ENCODE data around the gene ZNF787. TPM values are rescaled to one million over a fixed set of nuclear protein-coding genes. Genes with fewer than 3 reads are reported as not detected.

ZNF787 gene
- total RNA-seq, 4 donors from 2014 or later = 9.6 to 16.3 (median 14.3) TPM

DNA sequence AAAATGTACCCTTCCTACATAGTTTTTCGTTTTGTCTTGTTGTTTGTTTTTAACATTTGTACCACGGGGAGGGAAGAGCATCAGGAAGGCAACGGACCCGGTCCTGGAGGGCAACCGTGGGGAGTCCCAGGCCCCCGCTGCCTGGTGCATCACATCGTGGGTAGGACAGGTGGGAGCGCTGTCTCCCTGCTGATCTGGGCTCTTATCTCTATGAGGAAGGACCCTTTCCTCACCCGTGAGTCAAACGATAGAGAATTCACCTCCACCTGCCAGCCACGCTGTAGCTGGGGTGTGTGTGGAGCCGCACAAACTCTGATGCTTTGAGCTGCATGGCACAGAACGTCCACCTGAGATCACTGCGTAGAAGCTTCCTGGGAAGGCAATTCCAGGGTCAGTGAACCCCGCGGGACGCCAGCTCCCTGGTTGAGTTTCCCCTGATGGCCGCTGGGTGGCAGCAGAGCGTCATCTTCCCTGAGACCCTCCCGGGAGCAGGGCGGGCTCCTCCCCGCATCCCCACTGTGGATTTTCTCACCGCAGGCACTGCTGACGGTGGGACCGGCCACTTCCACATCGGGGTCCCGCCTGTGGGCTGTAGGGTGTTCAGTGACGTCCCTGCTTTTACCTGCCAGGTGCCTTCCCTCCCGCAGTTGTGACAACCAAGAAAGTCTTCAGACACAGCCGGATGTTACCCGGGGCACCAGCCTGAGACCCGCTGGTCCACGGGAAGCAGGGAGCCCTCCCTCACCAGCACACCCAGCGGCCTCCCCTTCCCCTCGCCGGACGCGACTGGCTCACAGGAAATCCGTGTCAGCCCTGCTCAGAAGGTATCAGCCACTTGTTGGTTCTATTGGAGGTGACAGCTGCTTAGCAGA lies 54.7 kb downstream of the ZNF787 start:
- Histone ChIP-seq H3K4me1 (peaks cover 7% of the 10 kb centered on the region), H3K36me3 (no peaks in the 10 kb centered on the region), H3K4me3 (no peak overlapping the region), H3K9me3 (no peaks in the 10 kb centered on the region), H3K27me3 (peaks cover 16% of the 10 kb centered on the region), H3K27ac (no peak overlapping the region)
- WGBS = 9% methylated on average over 15 of the region's 39 CpGs
- no peak for DNase-seq (ENCODE audit: low spot score in 2 of 2)
- TF ChIP-seq POLR2AphosphoS5 (IDR thresholded peaks at IDR 0.05) (no peak), POLR2A (IDR thresholded peaks at IDR 0.05) (no peak)
- TF ChIP-seq, protein P1, sequence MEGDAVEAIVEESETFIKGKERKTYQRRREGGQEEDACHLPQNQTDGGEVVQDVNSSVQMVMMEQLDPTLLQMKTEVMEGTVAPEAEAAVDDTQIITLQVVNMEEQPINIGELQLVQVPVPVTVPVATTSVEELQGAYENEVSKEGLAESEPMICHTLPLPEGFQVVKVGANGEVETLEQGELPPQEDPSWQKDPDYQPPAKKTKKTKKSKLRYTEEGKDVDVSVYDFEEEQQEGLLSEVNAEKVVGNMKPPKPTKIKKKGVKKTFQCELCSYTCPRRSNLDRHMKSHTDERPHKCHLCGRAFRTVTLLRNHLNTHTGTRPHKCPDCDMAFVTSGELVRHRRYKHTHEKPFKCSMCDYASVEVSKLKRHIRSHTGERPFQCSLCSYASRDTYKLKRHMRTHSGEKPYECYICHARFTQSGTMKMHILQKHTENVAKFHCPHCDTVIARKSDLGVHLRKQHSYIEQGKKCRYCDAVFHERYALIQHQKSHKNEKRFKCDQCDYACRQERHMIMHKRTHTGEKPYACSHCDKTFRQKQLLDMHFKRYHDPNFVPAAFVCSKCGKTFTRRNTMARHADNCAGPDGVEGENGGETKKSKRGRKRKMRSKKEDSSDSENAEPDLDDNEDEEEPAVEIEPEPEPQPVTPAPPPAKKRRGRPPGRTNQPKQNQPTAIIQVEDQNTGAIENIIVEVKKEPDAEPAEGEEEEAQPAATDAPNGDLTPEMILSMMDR (IDR thresholded peaks at IDR 0.05) = peak; percentile 40 to 85

DNA sequence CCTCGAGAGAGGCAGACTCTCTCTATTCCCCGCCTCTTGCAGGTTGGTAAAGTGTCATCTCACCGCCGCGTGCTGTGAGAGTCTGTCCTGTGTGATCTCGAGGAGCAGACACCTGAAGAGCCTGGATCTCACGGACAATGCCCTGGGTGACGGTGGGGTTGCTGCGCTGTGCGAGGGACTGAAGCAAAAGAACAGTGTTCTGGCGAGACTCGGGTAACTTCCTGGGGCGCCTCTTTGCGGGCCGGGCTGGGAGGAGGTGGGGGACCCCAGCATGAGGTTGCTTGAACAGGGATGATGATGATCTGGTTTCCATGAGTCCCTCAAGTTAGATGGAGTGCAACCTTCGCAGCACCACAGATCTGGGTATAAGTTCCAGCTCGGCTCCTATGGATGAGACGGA lies 67.5 kb downstream of the ZNF787 start:
- no peak for TF ChIP-seq EP300 (IDR thresholded peaks at IDR 0.05)
- no peak for TF ChIP-seq POLR2AphosphoS5 (IDR thresholded peaks at IDR 0.05)
- TF ChIP-seq POLR2A (IDR thresholded peaks at IDR 0.05) = no peak
- TF ChIP-seq, protein P1 (IDR thresholded peaks at IDR 0.05) = no peak
- no peaks in the 10 kb centered on the region for H3K27me3 ChIP-seq
- no peak overlapping the region for H3K27ac ChIP-seq
- no peak overlapping the region for H3K4me3 ChIP-seq
- H3K36me3 ChIP-seq = no peaks in the 10 kb centered on the region
- no peak for DNase-seq (ENCODE audit: low spot score in 2 of 2)
- H3K9me3 ChIP-seq = no peaks in the 10 kb centered on the region
- no peaks in the 10 kb centered on the region for H3K4me1 ChIP-seq
- 94% methylated on average over 18 of the region's 18 CpGs for WGBS

Other genes with a start within 250 kb of the ZNF787 start
- gene NLRP13, start 189.0 kb downstream of the ZNF787 start, total RNA-seq = not detected
- gene NLRP8, start 173.5 kb downstream of the ZNF787 start, total RNA-seq = not detected
- gene NLRP5, start 134.5 kb downstream of the ZNF787 start, total RNA-seq = not detected
- gene ZNF444, start 20.0 kb upstream of the ZNF787 start, total RNA-seq = 10 to 100 TPM; 12.9 to 34.8 (median 21.2) TPM
- not detected for gene GALP, start 54.7 kb upstream of the ZNF787 start, total RNA-seq
- not detected for gene ZSCAN5B, start 76.5 kb upstream of the ZNF787 start, total RNA-seq
- gene ZSCAN5C, start 81.0 kb upstream of the ZNF787 start, total RNA-seq = not detected
- 10 to 100 TPM in 2 of 4 donors, 1 to 10 TPM in 2; 6.0 to 25.8 (median 11.4) TPM for gene EDDM13, start 151.5 kb upstream of the ZNF787 start, total RNA-seq
- gene ZSCAN5A, start 193.5 kb upstream of the ZNF787 start, total RNA-seq = 1 to 10 TPM; 4.7 to 7.9 (median 7.1) TPM